Stimulated activated CD8-positive, alpha-beta memory T cell treated with anti-CD3 and anti-CD28 coated beads, Interleukin-15, amount 100 ng/mL, for 48 hours (primary cell): ENCODE measurements around the gene MTFP1.
"Not testable (repeated sequence)": the region's sequence is repeated elsewhere in the genome, so short reads cannot be mapped to it uniquely, and the experiment has no call there.

Source experiments
- DNase-seq, 2 donors: peaks; one replicate each; pipeline ENCODE4 v3.0.0-alpha.2; 2020; ENCODE audit warnings: low read depth in 2 of 2

Gene MTFP1

GRCh38 chr22:30425616-30426387 lies at the start of gene MTFP1:
Gene MTFP1 (plus strand): TSS chr22:30425768. CDS start chr22:30425880, 112 bp downstream.
- no peak for DNase-seq

- no peak for DNase-seq
These were observed 45.6 kb upstream of the MTFP1 start for GRCh38 chr22:30380011-30380410.

- peak in 1 of 2 donors; percentile 44 for DNase-seq
These were observed 44.3 kb upstream of the MTFP1 start for GRCh38 chr22:30381264-30381663.

- DNase-seq: no peak
These were observed 43.2 kb upstream of the MTFP1 start for GRCh38 chr22:30382340-30382739.

GRCh38 chr22:30383061-30383460 lies 42.5 kb upstream of the MTFP1 start:
- no peak for DNase-seq

GRCh38 chr22:30385942-30386341 lies 39.6 kb upstream of the MTFP1 start:
- DNase-seq: no peak

- no peak for DNase-seq
These were observed 39.0 kb upstream of the MTFP1 start for GRCh38 chr22:30386608-30386959.

GRCh38 chr22:30386960-30387827 lies 38.4 kb upstream of the MTFP1 start, which contains the start of gene RNF215:
Gene RNF215 (minus strand): TSS chr22:30387411. CDS start chr22:30387313, 98 bp downstream.
- DNase-seq: peak; percentile 71 to 75

- DNase-seq: peak; percentile 59 to 73
These were observed 34.4 kb upstream of the MTFP1 start for GRCh38 chr22:30390974-30391691.

- no peak for DNase-seq
These were observed 32.8 kb upstream of the MTFP1 start for GRCh38 chr22:30392661-30393321.

- no peak for DNase-seq
These were observed 32.3 kb upstream of the MTFP1 start for GRCh38 chr22:30393322-30393680.

- no peak for DNase-seq
These were observed 31.7 kb upstream of the MTFP1 start for GRCh38 chr22:30393885-30394284.

GRCh38 chr22:30396871-30397655 lies 28.5 kb upstream of the MTFP1 start, which contains the start of gene SEC14L2:
Gene SEC14L2 (plus strand): TSS chr22:30397018. CDS start chr22:30397117, 99 bp downstream.
- peak; percentile 56 to 60 for DNase-seq

GRCh38 chr22:30397656-30398635 lies 27.6 kb upstream of the MTFP1 start:
- no peak for DNase-seq

- no peak for DNase-seq
These were observed 26.6 kb upstream of the MTFP1 start for GRCh38 chr22:30398685-30399680.

- DNase-seq: no peak
These were observed 25.9 kb upstream of the MTFP1 start for GRCh38 chr22:30399718-30400117.

- DNase-seq: no peak
These were observed 25.4 kb upstream of the MTFP1 start for GRCh38 chr22:30400159-30400558.

GRCh38 chr22:30401024-30401423 lies 24.5 kb upstream of the MTFP1 start:
- DNase-seq: not testable (repeated sequence)
